Measurements from ENCODE around the gene TASP1.

TASP1 gene

DNA sequence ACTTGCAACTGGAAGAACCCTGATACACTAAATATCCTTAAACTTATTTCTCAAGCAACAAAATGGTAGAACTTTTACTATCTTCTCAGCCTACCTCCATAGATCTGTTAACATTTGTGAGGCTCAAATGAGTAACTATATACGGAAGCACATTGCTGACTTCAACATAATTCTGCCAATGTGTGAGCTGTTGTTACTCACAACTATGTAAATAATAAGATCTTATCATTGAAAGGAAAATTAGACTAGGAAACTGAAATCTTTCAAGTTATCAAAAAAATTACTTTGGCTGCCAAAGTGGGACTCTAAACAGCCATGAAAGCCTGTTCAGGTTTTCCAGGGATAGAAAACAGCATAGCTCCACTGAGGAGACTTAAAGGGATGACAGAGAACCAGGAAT is 40.2 kb upstream of the TASP1 start:
- TF ChIP-seq, protein P1, sequence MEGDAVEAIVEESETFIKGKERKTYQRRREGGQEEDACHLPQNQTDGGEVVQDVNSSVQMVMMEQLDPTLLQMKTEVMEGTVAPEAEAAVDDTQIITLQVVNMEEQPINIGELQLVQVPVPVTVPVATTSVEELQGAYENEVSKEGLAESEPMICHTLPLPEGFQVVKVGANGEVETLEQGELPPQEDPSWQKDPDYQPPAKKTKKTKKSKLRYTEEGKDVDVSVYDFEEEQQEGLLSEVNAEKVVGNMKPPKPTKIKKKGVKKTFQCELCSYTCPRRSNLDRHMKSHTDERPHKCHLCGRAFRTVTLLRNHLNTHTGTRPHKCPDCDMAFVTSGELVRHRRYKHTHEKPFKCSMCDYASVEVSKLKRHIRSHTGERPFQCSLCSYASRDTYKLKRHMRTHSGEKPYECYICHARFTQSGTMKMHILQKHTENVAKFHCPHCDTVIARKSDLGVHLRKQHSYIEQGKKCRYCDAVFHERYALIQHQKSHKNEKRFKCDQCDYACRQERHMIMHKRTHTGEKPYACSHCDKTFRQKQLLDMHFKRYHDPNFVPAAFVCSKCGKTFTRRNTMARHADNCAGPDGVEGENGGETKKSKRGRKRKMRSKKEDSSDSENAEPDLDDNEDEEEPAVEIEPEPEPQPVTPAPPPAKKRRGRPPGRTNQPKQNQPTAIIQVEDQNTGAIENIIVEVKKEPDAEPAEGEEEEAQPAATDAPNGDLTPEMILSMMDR (IDR thresholded peaks at IDR 0.05; ENCODE audit: low read depth, low read length), result no peak
- no peak for DNase-seq (ENCODE audit: low read depth in 2 of 2)
- H3K4me3 ChIP-seq (replicated peaks in 1 of 2; ENCODE audit: low read depth in 2 of 2, low read length in 2 of 2), result no peak overlapping the region

DNA sequence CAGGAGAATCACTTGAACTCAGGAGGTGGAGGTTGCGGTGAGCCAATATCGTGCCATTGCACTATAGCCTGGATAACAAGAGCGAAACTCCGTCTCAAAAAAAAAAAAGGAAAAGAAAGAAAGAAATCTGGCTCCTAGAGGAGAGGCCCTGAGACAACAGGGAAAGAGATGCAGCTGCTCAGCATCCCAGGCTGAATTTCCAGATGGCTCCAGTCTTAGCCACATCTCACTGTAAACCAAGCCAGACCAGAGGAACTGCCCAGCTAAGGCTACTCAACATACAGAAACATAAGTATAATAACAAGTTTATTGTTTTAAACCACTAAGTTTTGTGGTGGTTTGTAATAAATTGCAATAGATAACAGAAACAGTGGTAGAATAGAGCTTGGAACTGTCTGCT is 38.5 kb upstream of the TASP1 start:
- H3K4me3 ChIP-seq (replicated peaks in 1 of 2; ENCODE audit: low read depth in 2 of 2, low read length in 2 of 2), result no peak overlapping the region
- TF ChIP-seq, protein P1 (IDR thresholded peaks at IDR 0.05; ENCODE audit: low read depth, low read length), result no peak
- no peak for DNase-seq (ENCODE audit: low read depth in 2 of 2)

DNA sequence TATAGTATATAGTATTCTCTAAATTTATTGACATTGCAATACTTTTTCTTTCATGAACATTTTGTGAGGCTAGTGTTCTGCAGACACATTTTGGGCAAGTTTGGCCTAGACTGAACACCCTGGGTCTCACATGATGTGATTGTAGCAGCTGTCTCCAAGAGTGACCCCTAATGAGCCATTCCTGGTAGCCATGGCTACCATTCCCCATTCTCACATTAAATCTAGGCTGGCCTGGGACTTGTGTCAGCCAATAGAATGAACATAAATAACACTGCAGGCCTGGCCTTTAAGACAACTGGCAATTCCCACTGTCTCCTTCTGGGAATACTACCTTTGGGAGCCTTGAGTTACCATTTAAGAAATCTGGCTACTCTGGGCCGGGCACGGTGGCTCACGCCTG is 38.0 kb upstream of the TASP1 start:
- no peak overlapping the region for H3K4me3 ChIP-seq (replicated peaks in 1 of 2; ENCODE audit: low read depth in 2 of 2, low read length in 2 of 2)
- no peak for DNase-seq (ENCODE audit: low read depth in 2 of 2)
- TF ChIP-seq, protein P1 (IDR thresholded peaks at IDR 0.05; ENCODE audit: low read depth, low read length), result no peak

DNA sequence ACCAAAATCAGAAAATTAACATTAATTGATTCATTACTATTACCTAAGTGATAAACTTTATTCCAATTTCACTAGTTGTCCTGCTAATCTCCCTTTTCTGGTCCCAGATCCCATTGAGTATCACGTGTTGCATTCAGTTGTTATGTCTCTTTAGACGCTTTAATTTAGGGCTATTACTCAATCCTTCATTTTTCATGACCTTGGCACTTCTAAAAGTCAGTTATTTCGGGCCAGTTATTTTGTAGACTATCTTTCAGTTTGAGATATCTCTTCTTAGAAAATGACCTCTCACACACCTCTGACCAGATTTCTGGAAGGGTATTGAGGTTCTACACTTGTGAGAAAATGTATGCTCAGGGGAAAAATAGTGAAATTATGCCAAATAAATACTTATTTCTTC is 34.0 kb upstream of the TASP1 start:
- TF ChIP-seq, protein P1 (IDR thresholded peaks at IDR 0.05; ENCODE audit: low read depth, low read length), result no peak
- peak in 1 of 2 donors; percentile 6 for DNase-seq (ENCODE audit: low read depth in 2 of 2)
- no peak overlapping the region for H3K4me3 ChIP-seq (replicated peaks in 1 of 2; ENCODE audit: low read depth in 2 of 2, low read length in 2 of 2)

DNA sequence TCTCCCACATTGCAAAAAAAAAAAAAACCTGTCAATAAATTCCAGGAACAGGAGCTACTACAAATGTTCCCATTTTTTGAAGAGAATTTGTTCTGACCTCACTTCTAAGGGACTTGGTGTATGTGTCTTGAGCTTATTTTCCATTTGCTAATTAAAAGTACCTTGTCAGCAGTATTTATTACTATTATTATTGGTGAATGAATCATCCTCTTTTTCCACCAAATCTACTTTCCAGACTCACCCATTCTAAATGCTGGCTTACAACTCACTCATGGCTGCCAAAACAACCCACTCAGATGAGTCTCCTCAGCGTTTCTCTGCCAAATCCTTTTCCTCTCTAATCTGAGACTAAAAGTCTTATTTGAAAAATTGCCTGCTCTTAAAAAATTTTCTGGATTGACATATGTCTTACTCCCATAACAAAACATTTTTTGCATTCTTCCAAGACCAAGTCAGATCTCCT is 33.2 kb upstream of the TASP1 start:
- TF ChIP-seq, protein P1 (IDR thresholded peaks at IDR 0.05; ENCODE audit: low read depth, low read length), result no peak
- peak; percentile 66 to 78 for DNase-seq (ENCODE audit: low read depth in 2 of 2)
- H3K4me3 ChIP-seq (replicated peaks in 1 of 2; ENCODE audit: low read depth in 2 of 2, low read length in 2 of 2), result no peak overlapping the region

DNA sequence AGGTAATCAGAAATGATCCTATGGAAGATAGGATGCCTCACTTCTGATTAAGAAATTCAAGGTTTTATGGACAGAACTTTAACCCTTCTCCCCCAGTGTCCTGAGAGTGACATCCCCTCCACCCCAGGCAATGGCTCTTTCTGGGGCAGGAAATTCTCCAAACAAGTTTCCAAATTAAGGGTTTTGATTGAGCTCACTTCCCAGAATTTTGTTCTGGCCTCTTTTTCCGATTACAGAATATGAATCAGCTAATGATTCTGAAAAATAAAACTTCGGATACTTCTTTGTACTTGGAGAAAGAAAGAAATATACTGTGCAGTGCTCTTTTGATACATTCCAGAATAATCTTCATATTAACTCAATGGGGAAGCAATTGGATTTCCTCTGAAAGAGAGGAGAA is 32.8 kb upstream of the TASP1 start:
- DNase-seq (ENCODE audit: low read depth in 2 of 2), result no peak
- TF ChIP-seq, protein P1 (IDR thresholded peaks at IDR 0.05; ENCODE audit: low read depth, low read length), result no peak
- H3K4me3 ChIP-seq (replicated peaks in 1 of 2; ENCODE audit: low read depth in 2 of 2, low read length in 2 of 2), result no peak overlapping the region

DNA sequence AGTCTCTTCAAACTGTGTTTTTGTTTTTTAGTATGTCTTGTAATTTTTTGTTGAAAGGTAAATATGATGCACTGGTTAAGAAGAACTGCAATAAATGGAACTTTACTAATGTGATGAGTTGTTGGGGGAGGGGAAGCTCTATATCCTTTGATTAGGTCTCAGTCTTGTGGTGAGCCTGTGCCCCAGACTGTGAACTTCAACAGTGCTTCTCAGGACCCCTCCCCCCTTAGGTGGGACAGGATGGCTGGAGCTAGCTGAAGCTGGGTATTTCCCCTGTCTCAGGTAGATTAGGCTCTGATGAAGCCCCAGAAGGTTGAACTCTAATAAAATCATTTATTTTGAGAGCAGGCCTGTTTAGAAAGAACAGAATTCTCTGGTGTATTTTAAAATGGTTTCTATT is 31.4 kb upstream of the TASP1 start:
- no peak overlapping the region for H3K4me3 ChIP-seq (replicated peaks in 1 of 2; ENCODE audit: low read depth in 2 of 2, low read length in 2 of 2)
- DNase-seq (ENCODE audit: low read depth in 2 of 2), result no peak
- TF ChIP-seq, protein P1 (IDR thresholded peaks at IDR 0.05; ENCODE audit: low read depth, low read length), result no peak

Measured in cardiac fibroblast (primary cell).